Fibroblast of peridontal ligament (primary cell): ENCODE data around the gene DENND1A.

Experiments
- DNase-seq: peaks from one replicate; pipeline ENCODE4 v3.0.0-alpha.2; 2010; ENCODE audit errors: extremely low read depth

Gene DENND1A

DNA sequence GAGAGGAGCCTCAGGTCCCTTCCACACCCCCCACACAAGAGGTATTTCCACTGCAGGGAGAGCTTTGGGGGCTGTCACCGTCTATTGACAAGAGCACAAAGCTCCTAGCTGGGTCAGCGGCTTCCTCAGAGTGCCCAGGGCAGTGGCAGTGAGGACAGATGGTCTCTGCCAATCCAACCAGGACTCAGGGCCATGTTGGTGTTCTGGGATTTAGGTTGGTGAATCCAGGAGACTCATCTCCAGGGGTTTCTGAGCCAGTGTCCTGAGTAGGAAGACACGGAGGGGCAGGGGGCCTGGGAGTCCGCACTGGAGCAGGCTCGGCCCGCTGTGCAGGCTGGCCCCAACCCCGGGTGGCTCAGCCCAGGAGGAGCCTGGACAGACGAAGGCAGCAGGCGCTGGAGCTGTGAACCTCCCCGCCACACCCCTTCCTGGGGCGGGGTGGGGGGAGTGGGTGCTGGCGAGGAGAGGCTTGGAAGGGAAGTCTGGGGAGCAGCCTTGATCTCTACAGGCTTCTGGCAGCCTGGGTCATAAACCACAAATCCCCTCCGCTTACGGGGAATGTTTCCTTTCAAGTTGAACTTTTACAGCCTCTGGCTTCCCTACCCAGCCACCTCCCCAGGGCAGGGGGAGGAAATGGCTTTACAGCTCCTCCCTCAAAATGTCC, 554.3 kb downstream of the DENND1A start:
- DNase-seq: no peak

DNA sequence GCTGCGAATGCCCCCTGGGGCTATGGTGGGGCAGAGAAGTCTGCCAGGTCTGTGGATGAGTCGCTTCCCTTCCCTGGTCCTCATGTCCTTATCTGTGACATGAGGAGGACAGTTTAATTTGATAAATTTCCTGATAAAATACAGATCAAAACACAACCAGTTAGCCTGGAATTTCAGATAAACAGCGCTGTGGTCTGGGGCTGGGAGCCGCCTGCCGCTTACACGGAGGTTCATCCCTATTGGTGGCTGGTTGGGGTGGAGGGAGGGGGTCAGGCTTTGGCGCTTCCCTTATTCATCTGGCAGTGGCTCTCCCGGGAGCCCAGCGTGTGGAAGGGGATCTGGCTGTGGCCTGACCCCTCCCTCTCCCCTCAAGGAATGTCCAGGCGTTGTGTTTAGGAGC, 556.0 kb downstream of the DENND1A start:
- no peak for DNase-seq

DNA sequence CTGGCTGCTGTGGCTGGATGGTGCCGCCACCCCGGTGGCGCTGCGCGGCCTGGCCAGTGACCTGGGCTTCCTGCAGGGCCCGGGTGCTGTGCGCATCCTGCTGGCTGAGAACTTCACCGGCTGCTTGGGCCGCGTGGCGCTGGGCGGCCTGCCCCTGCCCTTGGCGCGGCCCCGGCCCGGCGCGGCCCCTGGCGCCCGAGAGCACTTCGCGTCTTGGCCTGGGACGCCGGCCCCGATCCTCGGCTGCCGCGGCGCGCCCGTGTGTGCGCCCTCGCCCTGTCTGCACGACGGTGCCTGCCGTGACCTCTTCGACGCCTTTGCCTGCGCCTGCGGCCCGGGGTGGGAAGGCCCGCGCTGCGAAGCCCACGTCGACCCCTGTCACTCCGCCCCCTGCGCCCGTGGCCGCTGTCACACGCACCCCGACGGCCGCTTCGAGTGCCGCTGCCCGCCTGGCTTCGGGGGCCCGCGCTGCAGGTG, 556.4 kb downstream of the DENND1A start:
- DNase-seq: no peak

GRCh38 chr9:123372766-123373446, 557.0 kb downstream of the DENND1A start:
- DNase-seq: no peak

DNA sequence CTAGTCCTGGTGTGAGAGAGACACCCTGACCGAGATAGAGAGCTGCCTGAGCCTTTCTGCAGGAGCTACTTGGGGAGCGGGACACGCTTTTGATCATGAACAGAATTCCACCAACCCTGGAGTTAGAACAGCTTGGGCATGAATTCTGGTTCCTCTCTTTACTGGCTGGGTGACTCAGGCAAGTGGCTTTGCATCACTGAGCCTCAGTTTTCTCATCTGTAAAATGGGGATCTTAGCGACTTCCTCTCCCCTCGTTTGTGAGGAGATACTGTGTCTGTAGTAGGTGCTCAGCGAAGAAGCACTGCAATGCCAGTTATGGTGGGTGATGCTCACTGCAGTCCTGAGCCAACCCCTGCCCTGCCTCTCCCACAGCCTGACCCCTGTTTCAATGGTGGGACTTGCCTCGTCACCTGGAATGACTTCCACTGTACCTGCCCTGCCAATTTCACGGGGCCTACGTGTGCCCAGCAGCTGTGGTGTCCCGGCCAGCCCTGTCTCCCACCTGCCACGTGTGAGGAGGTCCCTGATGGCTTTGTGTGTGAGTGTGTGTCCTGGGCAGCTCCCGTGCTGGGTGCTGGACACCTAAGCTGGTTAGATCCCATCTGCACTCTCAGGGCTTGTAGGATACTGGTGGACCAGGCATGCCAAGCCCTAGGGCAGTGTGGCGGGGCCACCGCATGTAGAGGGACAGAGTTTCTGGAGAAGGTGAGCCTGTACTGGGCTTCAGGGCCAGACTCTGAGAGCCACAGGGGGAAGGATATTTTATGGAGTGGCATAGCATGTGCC, 557.9 kb downstream of the DENND1A start:
- DNase-seq: no peak

DNA sequence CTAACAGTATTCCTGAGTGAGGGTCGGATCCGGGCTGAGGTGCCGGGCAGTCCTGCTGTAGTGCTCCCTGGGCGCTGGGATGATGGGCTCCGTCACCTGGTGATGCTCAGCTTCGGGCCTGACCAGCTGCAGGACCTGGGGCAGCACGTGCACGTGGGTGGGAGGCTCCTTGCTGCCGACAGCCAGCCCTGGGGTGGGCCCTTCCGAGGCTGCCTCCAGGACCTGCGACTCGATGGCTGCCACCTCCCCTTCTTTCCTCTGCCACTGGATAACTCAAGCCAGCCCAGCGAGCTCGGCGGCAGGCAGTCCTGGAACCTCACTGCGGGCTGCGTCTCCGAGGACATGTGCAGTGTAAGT, 558.7 kb downstream of the DENND1A start:
- DNase-seq: no peak

GRCh38 chr9:123370526-123371227, 559.2 kb downstream of the DENND1A start:
- DNase-seq: no peak

DNA sequence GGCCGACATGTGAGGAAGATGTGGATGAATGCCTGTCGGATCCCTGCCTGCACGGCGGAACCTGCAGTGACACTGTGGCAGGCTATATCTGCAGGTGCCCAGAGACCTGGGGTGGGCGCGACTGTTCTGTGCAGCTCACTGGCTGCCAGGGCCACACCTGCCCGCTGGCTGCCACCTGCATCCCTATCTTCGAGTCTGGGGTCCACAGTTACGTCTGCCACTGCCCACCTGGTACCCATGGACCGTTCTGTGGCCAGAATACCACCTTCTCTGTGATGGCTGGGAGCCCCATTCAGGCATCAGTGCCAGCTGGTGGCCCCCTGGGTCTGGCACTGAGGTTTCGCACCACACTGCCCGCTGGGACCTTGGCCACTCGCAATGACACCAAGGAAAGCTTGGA, 559.8 kb downstream of the DENND1A start:
- DNase-seq: no peak

DNA sequence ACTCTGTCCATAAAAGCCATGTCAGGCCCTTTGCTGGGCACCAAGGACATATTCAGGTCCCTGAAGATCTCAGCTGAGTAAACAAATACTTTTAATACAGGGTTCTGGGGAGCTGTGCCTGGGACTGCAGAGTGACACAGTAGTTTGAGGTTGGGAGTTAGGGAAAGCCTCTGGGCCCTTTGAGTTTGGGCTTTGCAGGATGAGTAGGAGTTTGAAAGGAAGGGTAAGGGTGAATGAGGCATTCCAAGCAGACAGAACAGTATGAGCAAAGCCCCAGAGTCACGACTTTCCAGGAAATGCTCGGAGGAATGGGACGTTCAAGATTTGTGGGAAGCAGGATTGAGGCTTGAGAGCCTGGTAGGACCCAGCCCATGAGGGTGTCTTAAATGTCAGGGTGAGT, 560.6 kb downstream of the DENND1A start:
- DNase-seq: no peak

GRCh38 chr9:123368536-123369153, 561.3 kb downstream of the DENND1A start:
- DNase-seq: no peak

- DNase-seq: no peak
Measured at GRCh38 chr9:123368023-123368422, 561.9 kb downstream of the DENND1A start.

DNA sequence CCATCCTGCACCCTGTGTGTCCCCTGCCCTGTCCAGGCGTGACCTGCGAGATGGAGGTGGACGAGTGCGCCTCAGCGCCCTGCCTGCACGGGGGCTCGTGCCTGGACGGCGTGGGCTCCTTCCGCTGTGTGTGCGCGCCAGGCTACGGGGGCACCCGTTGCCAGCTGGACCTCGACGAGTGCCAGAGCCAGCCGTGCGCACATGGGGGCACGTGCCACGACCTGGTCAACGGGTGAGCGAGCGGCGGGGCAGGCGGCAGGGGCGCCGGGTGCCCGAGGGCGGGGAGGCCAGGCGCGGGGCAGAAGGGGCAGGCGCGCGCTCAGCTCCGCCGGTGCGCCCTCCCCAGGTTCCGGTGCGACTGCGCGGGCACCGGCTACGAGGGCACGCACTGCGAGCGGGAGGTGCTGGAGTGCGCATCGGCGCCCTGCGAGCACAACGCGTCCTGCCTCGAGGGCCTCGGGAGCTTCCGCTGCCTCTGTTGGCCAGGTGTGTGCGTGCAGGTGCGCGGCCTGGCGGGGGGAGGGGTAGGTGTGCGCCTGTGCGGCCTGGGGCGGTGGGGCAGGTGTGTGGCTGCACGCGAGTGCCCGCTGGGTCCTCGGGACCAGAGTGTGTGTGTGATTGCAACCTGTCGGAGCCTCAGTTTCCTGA, 563.9 kb downstream of the DENND1A start:
- DNase-seq: no peak

DNA sequence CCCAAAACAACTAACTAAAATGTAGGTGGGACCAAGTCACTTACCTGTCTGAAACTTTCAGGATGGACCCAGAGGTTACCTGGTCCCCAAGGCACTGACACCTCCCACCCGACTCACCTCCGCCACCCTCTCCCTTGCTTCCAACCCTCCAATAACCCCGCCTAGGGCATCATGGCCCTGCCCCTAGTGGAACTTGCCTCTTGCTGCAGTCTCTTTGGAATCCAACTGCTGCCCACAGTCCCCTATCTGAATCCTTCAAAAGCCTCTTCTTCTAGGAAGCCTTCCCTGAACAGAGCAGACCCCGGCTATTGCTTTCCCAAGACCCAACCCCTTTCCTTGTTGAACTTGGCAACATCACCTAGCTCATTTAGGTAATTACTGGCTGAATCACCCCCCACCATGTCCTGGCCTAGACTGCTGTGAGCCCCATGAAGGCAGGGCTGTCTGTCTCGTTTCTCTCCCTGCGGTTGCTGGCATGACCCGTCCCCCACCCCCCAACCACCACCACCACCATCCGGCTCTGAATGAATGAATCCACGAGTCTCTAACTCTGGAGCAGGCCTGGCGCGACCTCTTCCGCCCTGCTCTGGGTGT, 564.5 kb downstream of the DENND1A start:
- no peak for DNase-seq

DNA sequence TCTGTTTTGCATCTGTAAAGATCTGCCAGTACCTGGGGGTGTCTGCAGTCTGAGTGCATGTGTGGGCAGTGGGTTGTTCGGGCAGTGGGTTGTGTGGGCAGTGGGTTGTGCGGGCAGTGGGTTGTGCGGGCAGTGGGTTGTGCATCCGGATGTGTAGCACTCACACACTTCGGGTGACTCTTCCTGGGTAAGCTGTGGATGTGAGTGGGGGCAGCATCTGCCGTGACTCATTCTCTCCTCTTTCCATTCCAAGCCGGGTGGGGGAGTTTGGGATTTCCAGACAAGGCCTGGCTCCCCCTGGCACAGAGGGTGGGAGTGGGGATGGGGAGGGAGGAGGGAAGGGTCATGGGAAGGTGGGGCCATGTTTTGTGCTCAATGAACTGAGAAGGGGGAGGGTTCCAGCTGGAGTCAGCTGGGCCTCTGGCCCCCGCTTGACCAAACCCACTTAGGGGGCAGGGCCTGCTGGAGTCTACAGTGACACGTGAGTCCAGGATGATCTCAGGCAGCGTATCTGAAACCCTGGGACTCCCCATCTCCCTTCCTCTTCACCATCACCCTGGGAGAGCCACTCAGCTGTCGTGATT, 565.6 kb downstream of the DENND1A start:
- DNase-seq: peak; percentile 18

GRCh38 chr9:123362856-123363255, 567.1 kb downstream of the DENND1A start:
- DNase-seq: no peak

GRCh38 chr9:123361731-123362510, 568.0 kb downstream of the DENND1A start:
- no peak for DNase-seq

- no peak for DNase-seq
Measured at GRCh38 chr9:123361086-123361730, 568.7 kb downstream of the DENND1A start.

DNA sequence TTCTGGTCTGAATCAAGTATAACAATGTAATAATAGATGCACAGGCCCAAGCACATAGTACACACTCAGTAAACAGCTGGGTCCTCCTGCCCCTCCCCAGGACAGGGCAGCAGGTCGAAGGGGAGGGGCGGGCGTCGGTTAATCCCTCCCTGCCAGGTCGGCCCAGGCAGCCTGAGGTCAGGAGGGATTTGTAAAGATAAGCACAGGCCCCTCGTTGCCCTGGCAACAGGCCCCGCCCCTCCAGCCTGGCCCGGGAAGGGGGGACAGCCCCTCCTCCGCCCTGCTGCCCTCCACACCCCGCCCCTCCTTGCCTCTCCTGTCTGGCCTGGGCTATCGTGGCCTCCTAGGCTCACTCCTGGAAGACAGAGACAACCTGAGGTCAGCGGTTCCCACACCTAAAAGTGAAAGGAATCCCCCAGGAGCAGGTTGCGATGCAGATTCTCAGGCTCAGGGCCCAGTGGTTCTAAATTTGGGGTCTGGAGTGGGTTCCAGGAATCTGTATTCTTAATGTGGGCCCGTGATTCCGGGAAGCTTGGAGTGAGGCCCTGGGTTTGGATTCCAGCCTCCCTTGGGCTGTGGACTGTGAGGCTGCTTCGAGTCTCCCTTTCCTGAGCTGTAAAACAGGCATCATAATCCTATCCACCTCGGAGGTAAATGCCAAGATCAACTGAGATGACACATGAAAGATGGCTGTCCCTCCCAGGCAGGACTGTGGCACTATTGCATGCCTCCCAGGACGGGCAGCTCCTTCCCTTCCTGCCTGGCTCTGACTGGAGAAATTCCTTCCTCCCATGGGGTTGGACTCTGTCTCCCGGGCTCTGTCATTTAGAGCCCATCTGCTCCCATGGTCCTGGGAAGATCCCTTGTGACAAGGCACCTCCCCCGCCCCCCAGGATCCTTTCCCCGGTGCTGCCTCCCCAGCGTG, 569.5 kb downstream of the DENND1A start:
- no peak for DNase-seq
